Memory B cell (primary cell): ENCODE data around the gene RNF113B.

Source experiments
- ATAC-seq: fragments of 150-1000 bp; cut with Tn5 transposase; 2 replicates; pipeline ENCODE4 v1.10.0; 2021; ENCODE audit warnings: low read depth, mild to moderate bottlenecking, moderate library complexity
- DNase-seq, 2 donors: peaks; one replicate each; pipeline ENCODE4 v3.0.0; 2022; ENCODE audit warnings: low spot score in 2 of 2
- H3K27ac Mint-ChIP-seq: one replicate; pipeline ENCODE4 v1.8.0; 2022; ENCODE audit warnings: mild to moderate bottlenecking, moderate library complexity, mixed read lengths
- H3K27me3 Mint-ChIP-seq: one replicate; pipeline ENCODE4 v1.8.0; 2022; ENCODE audit warnings: mixed read lengths
- H3K36me3 Mint-ChIP-seq: one replicate; pipeline ENCODE4 v1.8.0; 2022; ENCODE audit warnings: mild to moderate bottlenecking, mixed read lengths
- H3K4me1 Mint-ChIP-seq: one replicate; pipeline ENCODE4 v1.8.0; 2022; ENCODE audit warnings: mixed read lengths
- H3K4me3 Mint-ChIP-seq: one replicate; pipeline ENCODE4 v1.8.0; 2022; ENCODE audit warnings: mild to moderate bottlenecking, moderate library complexity, mixed read lengths
- H3K9me3 Mint-ChIP-seq: one replicate; pipeline ENCODE4 v1.8.0; 2022; ENCODE audit warnings: mixed read lengths

Gene RNF113B

GRCh38 chr13:98195054-98195791 lies 18.2 kb upstream of the RNF113B start:
- Mint-ChIP-seq H3K4me1 (no peaks in the 10 kb centered on the region), H3K27ac (no peak overlapping the region), H3K9me3 (no peaks in the 10 kb centered on the region), H3K36me3 (no peaks in the 10 kb centered on the region), H3K4me3 (no peak overlapping the region), H3K27me3 (peaks cover 4% of the 10 kb centered on the region)
- ATAC-seq (no peak), DNase-seq (no peak)

GRCh38 chr13:98192008-98192407 lies 14.9 kb upstream of the RNF113B start:
- no peak for DNase-seq
- Mint-ChIP-seq H3K9me3 (no peaks in the 10 kb centered on the region), H3K4me1 (no peaks in the 10 kb centered on the region), H3K27me3 (no peaks in the 10 kb centered on the region), H3K27ac (no peak overlapping the region), H3K4me3 (no peak overlapping the region), H3K36me3 (no peaks in the 10 kb centered on the region)
- no peak for ATAC-seq

GRCh38 chr13:98190889-98191444 lies 13.9 kb upstream of the RNF113B start:
- ATAC-seq (no peak), DNase-seq (no peak)
- peaks cover 2% of the 10 kb centered on the region for H3K9me3 Mint-ChIP-seq
- no peaks in the 10 kb centered on the region for H3K36me3 Mint-ChIP-seq
- no peak overlapping the region for H3K4me3 Mint-ChIP-seq
- H3K4me1 Mint-ChIP-seq = no peaks in the 10 kb centered on the region
- H3K27ac Mint-ChIP-seq = no peak overlapping the region
- peaks cover 2% of the 10 kb centered on the region for H3K27me3 Mint-ChIP-seq

GRCh38 chr13:98189841-98190505 lies 12.9 kb upstream of the RNF113B start:
- Mint-ChIP-seq H3K9me3 (peaks cover 2% of the 10 kb centered on the region), H3K27me3 (peaks cover 4% of the 10 kb centered on the region), H3K4me1 (no peaks in the 10 kb centered on the region), H3K36me3 (no peaks in the 10 kb centered on the region), H3K4me3 (no peak overlapping the region), H3K27ac (no peak overlapping the region)
- ATAC-seq (no peak), DNase-seq (no peak)

GRCh38 chr13:98188544-98189166 lies 11.6 kb upstream of the RNF113B start:
- H3K27ac Mint-ChIP-seq = no peak overlapping the region
- no peaks in the 10 kb centered on the region for H3K36me3 Mint-ChIP-seq
- no peak overlapping the region for H3K4me3 Mint-ChIP-seq
- no peak for ATAC-seq
- peaks cover 2% of the 10 kb centered on the region for H3K9me3 Mint-ChIP-seq
- H3K4me1 Mint-ChIP-seq = no peaks in the 10 kb centered on the region
- no peak for DNase-seq
- peaks cover 4% of the 10 kb centered on the region for H3K27me3 Mint-ChIP-seq

- no peak overlapping the region for H3K27ac Mint-ChIP-seq
- H3K4me3 Mint-ChIP-seq = no peak overlapping the region
- no peak for ATAC-seq
Measured at GRCh38 chr13:98187965-98188261, 10.8 kb upstream of the RNF113B start.

GRCh38 chr13:98187155-98187964 lies 10.3 kb upstream of the RNF113B start:
- H3K36me3 Mint-ChIP-seq = no peaks in the 10 kb centered on the region
- H3K9me3 Mint-ChIP-seq = peaks cover 2% of the 10 kb centered on the region
- no peak overlapping the region for H3K4me3 Mint-ChIP-seq
- no peak for ATAC-seq
- peaks cover 4% of the 10 kb centered on the region for H3K27me3 Mint-ChIP-seq
- no peaks in the 10 kb centered on the region for H3K4me1 Mint-ChIP-seq
- DNase-seq = no peak
- no peak overlapping the region for H3K27ac Mint-ChIP-seq

More at GRCh38 chr13:98187965-98188261, 10.8 kb upstream of the RNF113B start:
- Mint-ChIP-seq H3K27me3 (peaks cover 4% of the 10 kb centered on the region), H3K4me1 (no peaks in the 10 kb centered on the region), H3K36me3 (no peaks in the 10 kb centered on the region), H3K9me3 (peaks cover 2% of the 10 kb centered on the region)
- DNase-seq = no peak

- DNase-seq = no peak
Measured at GRCh38 chr13:98184792-98185191, 7.7 kb upstream of the RNF113B start.

GRCh38 chr13:98182589-98182988 lies 5.5 kb upstream of the RNF113B start:
- Mint-ChIP-seq H3K27me3 (peaks cover 4% of the 10 kb centered on the region), H3K4me1 (no peaks in the 10 kb centered on the region), H3K36me3 (no peaks in the 10 kb centered on the region), H3K27ac (no peak overlapping the region), H3K9me3 (peaks cover 2% of the 10 kb centered on the region), H3K4me3 (no peak overlapping the region)
- ATAC-seq (no peak), DNase-seq (no peak)

More at GRCh38 chr13:98184792-98185191, 7.7 kb upstream of the RNF113B start:
- peaks cover 2% of the 10 kb centered on the region for H3K9me3 Mint-ChIP-seq
- no peak overlapping the region for H3K27ac Mint-ChIP-seq
- no peaks in the 10 kb centered on the region for H3K4me1 Mint-ChIP-seq
- no peaks in the 10 kb centered on the region for H3K36me3 Mint-ChIP-seq
- peaks cover 4% of the 10 kb centered on the region for H3K27me3 Mint-ChIP-seq
- H3K4me3 Mint-ChIP-seq = no peak overlapping the region
- ATAC-seq = no peak

- H3K9me3 Mint-ChIP-seq = peaks cover 2% of the 10 kb centered on the region
- DNase-seq (no peak), ATAC-seq (no peak)
- no peaks in the 10 kb centered on the region for H3K36me3 Mint-ChIP-seq
- no peaks in the 10 kb centered on the region for H3K4me1 Mint-ChIP-seq
- H3K27me3 Mint-ChIP-seq = peaks cover 4% of the 10 kb centered on the region
- H3K4me3 Mint-ChIP-seq = no peak overlapping the region
- no peak overlapping the region for H3K27ac Mint-ChIP-seq
Measured at GRCh38 chr13:98182153-98182552, 5.1 kb upstream of the RNF113B start.

- Mint-ChIP-seq H3K9me3 (peaks cover under 1% of the 10 kb centered on the region), H3K27ac (no peak overlapping the region), H3K4me3 (no peak overlapping the region), H3K27me3 (peaks cover 2% of the 10 kb centered on the region), H3K36me3 (no peaks in the 10 kb centered on the region), H3K4me1 (no peaks in the 10 kb centered on the region)
- no peak for ATAC-seq
- no peak for DNase-seq
Measured at GRCh38 chr13:98181111-98181815, 4.2 kb upstream of the RNF113B start.

GRCh38 chr13:98180092-98180491 lies 3.0 kb upstream of the RNF113B start:
- H3K4me1 Mint-ChIP-seq = no peaks in the 10 kb centered on the region
- H3K27me3 Mint-ChIP-seq = no peaks in the 10 kb centered on the region
- H3K36me3 Mint-ChIP-seq = no peaks in the 10 kb centered on the region
- no peaks in the 10 kb centered on the region for H3K9me3 Mint-ChIP-seq
- ATAC-seq (no peak), DNase-seq (no peak)
- no peak overlapping the region for H3K4me3 Mint-ChIP-seq
- no peak overlapping the region for H3K27ac Mint-ChIP-seq

GRCh38 chr13:98175823-98176222 lies 1.2 kb downstream of the RNF113B start:
- Mint-ChIP-seq H3K4me1 (no peaks in the 10 kb centered on the region), H3K36me3 (no peaks in the 10 kb centered on the region), H3K27me3 (peaks cover 3% of the 10 kb centered on the region), H3K27ac (no peak overlapping the region), H3K4me3 (no peak overlapping the region), H3K9me3 (no peaks in the 10 kb centered on the region)
- DNase-seq (no peak), ATAC-seq (no peak)
